OCI-M1 (cell line): Measurements from ENCODE around the gene AGAP2.
"Not testable (repeated sequence)": the region's sequence is repeated elsewhere in the genome, so short reads cannot be mapped to it uniquely, and the experiment has no call there.

ENCODE experiments used
- DNase-seq: peaks from one replicate; lab custom pipeline; 2025; lab: John Stamatoyannopoulos, UW

The AGAP2 gene

GRCh38 chr12:57722716-57723629, 15.6 kb downstream of the AGAP2 start:
- no peak for DNase-seq

GRCh38 chr12:57721846-57722608, 16.5 kb downstream of the AGAP2 start:
- DNase-seq: not testable (repeated sequence)

GRCh38 chr12:57720606-57721595, 17.6 kb downstream of the AGAP2 start:
- DNase-seq: no peak

GRCh38 chr12:57719777-57720605, 18.6 kb downstream of the AGAP2 start:
- DNase-seq: no peak

- DNase-seq: no peak
Observed at GRCh38 chr12:57718641-57719528, 19.7 kb downstream of the AGAP2 start.

- no peak for DNase-seq
Observed at GRCh38 chr12:57717846-57718640, 20.5 kb downstream of the AGAP2 start.

- no peak for DNase-seq
Observed at GRCh38 chr12:57717131-57717530, 21.4 kb downstream of the AGAP2 start.

- DNase-seq: no peak
Observed at GRCh38 chr12:57716305-57716704, 22.2 kb downstream of the AGAP2 start.

GRCh38 chr12:57715786-57716185, 22.8 kb downstream of the AGAP2 start:
- no peak for DNase-seq

GRCh38 chr12:57715036-57715748, 23.4 kb downstream of the AGAP2 start:
- DNase-seq: not testable (repeated sequence)

GRCh38 chr12:57713209-57713608, 25.3 kb downstream of the AGAP2 start:
- no peak for DNase-seq

GRCh38 chr12:57712701-57713100, 25.8 kb downstream of the AGAP2 start:
- no peak for DNase-seq

GRCh38 chr12:57708296-57708695, 30.2 kb downstream of the AGAP2 start:
- no peak for DNase-seq

- DNase-seq: no peak
Observed at GRCh38 chr12:57707250-57707649, 31.3 kb downstream of the AGAP2 start.

- DNase-seq: no peak
Observed at GRCh38 chr12:57700317-57700716, 38.2 kb downstream of the AGAP2 start.

- DNase-seq: no peak
Observed at GRCh38 chr12:57698414-57698813, 40.1 kb downstream of the AGAP2 start.

- DNase-seq: no peak
Observed at GRCh38 chr12:57697076-57697475, 41.5 kb downstream of the AGAP2 start.

- no peak for DNase-seq
Observed at GRCh38 chr12:57695770-57696432, 42.6 kb downstream of the AGAP2 start.
